Endometrium (tissue), 2 donors: ENCODE measurements around the gene SLC35F6.

Experiments
- FAIRE-seq: peaks from 2 replicates; lab custom pipeline; 2012; peaks lifted over from hg19 to GRCh38; lab: Jason Lieb, UNC
- donor health status: control.
- donor health status: control.

The SLC35F6 gene

DNA sequence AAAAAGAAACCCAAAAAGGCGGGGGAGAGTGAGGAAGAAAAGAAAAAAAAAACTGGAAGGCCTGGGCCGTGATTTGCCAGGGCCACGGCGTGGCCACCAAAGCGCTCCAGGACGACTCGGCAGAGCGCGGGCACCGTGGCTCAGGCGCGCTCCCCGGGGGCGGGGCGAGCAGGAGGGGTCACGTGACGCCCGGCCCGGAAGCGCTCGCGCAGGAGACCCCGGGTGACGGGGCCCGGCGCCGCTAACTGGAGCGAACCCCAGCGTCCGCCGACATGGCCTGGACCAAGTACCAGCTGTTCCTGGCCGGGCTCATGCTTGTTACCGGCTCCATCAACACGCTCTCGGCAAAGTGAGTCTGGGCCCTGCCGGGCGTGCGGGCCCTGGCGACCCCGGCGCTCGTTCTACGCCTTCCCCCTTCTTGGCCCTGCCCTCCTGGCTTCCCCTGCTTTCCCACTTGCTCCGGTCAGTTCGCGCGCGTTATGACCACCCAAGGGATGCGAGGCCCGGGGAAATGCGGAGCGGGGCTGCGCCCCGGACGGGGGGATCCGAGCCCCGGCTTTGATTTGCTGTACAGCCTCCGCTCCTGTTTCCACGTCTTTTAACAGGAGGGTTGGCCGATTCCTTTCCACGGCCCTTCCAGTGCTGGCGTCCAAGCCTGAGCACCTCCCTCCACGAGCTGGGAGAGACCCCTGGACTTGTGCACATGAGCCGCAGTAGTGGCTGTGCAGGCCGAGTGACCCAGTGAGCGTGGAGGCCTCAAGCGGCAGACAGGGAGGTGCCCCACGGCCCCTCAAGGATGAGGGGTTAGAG is at the start of gene SLC35F6:
Gene SLC35F6 (plus strand): TSS at position 207 of the 810 bp plus-strand sequence. CDS start 66 bp downstream, at position 273.
- no peak for FAIRE-seq

DNA sequence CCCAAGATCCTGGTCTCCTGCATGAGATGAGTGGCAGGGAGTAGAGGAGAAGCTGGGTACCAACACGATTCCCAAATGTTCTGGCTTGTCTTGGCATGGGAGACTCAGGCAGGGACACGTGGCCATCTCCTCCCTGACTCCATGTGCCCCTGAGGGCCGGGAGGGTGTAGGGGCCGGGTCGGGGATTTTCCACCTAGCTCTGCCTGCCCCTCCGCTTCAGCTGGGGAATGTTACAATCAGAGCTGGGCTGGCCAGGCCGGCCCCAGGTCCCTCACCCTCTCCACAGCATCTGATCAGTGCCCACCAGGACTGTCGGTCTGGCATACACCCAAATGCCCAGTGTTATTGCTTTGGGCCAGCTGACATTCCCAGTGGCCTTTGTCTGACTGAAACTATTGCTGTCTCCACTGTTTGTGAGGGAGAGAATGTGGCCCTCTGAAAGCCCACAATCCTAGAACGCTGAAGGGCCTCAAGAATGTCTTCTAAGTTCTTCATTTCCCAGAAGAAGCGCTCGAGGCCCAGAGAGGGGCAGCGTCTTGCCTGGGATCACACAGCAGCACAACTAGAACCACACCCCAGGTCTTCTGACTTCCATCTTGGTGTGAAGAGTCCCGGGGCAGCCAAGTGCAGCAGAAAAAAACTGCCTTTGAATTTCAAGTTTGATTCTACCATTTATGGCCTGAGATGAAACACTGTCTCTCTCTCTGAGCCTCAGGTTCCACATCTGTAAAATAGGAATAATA is 48.4 kb upstream of the SLC35F6 start:
- no peak for FAIRE-seq

DNA sequence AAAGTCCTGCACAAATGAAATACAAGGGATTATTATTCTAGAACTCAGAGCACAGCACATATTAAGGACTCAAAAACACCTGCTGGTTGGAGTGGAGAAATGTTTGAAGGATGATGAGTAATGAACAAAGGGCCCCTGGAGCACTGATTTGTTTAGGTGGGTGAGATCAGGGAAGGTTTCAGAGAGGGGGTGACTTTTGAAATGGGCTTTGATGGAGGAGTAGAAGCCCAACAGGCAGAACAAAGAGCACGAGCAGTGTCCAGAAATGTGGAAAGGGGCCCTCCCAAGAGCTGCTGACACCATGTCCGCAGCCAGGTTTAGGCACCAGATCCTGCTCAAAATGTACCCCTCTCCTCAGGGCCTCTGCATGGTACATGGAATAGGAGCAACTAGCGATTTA is 47.7 kb upstream of the SLC35F6 start:
- FAIRE-seq: no peak

- FAIRE-seq: no peak
Observed at GRCh38 chr2:26716769-26717168, 47.3 kb upstream of the SLC35F6 start.

DNA sequence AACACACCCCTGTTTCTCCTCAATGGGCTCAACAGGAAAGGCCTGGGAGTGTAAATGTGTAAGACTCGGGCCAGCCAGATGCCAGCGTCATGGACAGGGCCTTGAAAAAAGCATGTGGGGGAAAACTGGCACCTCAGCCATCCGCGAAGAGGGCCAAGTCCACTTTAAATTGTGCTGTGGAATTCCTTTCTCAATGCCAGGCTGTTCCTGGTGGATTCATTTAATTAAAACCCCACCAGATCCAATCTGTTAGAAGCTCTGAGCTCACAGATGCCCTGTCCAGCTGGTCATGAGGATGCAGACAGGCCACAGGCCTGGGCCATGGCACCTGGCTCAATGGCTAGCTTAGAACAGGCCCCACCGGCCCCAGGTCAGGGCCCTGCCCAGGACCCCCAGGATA is 46.7 kb upstream of the SLC35F6 start:
- FAIRE-seq: no peak

DNA sequence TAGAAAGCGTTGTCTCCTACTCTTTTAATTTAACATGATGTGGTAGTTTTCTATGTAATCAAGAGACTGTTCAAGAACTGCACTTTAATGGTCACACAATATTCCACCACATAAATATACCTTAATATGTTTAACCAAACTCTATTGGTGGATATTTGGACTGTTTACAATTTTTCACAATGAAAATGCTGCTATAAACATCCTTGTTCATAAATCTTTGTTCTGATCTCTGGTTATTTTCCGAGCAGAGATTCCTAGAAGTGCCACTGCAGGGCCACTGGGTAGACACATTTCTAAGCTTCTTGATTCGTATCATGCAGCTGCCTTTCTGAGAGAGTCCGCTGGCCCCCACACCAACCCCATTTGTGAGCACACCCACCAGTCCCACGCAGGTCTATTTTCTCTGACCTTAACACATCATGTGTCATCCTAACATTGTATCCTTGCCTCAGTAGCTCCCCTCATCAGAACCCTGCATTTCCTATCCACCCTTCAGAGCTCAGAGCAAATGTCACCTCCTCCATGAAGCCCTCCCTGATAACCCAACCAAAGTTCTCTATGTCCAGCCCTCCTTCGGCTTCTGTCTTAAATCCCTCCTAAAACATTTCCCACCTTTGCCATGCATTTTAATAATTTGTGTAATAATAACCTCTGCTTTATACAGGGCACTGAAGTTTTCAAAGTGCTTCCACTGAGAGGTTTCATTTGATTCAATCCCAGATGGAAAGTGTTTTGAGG is 45.0 kb upstream of the SLC35F6 start:
- no peak for FAIRE-seq

GRCh38 chr2:26720322-26721114 is 43.6 kb upstream of the SLC35F6 start:
- FAIRE-seq: no peak

DNA sequence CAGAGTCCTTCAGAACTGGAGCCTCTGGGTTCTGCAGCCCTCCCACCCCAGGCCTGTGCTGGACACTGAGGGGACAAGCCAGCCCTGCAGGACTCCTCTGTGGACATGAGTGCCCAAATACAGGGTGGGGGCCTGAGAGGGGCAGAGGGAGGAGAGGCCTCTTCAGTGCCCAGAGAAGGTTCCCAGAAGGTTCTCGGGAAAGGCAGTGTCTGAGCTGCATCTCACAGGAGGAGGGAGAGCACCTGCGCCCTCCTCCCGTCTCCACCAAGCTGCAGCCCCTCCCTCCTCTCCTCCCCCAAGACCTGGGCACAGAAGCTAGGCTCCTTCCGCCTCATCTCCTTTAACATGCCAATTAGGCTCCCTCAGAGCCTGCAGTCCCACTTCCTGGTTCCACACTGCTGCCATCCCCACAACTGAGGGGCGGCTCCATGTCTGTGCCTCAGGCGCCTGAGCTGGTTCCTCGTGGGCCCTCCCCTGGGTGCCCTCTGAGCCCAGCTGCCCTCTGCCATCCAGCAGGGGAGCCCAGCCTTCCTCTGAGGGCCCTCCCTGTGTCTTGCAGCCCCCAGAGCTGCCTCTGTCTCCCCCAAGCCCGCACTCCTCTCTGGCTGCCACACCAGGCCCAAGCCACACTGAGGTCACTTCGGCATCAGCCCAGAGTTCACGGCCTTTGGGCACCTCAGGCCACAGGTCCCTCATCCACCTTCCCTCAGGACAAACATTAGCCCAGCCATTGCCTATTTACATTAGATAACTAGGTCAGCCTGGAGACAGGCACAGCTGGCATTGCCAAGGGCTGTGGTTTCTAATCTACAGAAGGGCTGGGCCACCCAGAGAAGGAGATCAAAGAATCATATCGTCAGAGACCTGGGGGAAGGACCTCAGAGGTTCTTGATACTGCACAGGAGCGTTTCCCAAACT is 42.7 kb upstream of the SLC35F6 start:
- FAIRE-seq: no peak

DNA sequence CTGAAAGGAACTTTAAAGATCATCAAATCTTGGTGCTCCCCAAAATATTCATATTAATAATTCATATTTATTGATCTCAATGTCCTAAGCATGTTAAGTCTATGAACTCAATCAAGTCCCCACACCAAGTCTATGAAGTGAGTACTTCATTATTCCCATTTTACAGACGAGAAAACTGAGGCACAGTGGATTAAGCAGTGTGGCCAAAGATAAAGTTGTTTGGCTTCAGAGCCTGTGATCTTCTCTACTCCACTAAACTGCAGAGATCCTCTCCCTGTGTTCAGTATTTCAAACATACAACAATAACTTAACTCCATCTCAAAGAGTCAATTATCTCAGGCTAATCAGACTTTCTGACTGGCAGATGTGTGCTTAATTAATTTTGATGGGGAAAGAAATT is 41.8 kb upstream of the SLC35F6 start:
- no peak for FAIRE-seq

GRCh38 chr2:26722911-26723310 is 41.2 kb upstream of the SLC35F6 start:
- FAIRE-seq: no peak

GRCh38 chr2:26723475-26723874 is 40.6 kb upstream of the SLC35F6 start:
- FAIRE-seq: no peak

DNA sequence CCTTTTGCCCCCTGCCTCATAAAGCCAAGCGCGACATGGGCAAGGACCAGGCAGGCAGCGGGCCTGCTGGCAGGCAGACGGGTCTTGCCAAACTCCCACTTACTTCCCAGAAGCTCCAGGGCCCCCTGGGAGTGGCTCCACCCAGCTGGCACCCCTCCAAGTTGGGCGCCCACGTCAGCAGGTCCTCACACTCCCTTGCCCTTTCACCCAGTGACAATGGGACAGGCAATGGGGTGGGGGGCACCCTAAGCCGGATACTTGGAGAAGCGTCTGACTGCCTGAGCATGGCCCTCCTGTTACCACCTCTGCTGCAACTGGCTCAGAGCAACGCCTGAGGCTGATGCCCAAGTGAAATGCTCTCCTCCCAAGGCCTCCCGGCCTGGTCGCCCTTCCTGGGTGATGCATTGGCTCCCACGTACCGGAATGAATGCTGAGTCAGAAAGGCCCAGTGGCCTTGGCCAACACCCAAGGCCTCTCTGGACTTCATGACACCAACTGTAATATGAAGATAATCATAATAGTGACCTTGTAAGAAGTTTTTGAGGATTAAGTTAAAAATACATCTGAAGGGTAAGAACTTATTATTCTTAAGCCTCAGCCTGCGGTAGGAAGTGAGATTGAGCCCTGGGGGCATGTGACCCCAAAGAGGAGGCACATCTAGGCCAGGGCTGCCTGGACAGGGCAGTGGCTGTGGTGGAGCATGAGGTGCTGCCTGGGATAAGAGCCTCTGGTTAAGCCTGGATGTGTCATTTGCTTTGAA is 39.9 kb upstream of the SLC35F6 start:
- no peak for FAIRE-seq

DNA sequence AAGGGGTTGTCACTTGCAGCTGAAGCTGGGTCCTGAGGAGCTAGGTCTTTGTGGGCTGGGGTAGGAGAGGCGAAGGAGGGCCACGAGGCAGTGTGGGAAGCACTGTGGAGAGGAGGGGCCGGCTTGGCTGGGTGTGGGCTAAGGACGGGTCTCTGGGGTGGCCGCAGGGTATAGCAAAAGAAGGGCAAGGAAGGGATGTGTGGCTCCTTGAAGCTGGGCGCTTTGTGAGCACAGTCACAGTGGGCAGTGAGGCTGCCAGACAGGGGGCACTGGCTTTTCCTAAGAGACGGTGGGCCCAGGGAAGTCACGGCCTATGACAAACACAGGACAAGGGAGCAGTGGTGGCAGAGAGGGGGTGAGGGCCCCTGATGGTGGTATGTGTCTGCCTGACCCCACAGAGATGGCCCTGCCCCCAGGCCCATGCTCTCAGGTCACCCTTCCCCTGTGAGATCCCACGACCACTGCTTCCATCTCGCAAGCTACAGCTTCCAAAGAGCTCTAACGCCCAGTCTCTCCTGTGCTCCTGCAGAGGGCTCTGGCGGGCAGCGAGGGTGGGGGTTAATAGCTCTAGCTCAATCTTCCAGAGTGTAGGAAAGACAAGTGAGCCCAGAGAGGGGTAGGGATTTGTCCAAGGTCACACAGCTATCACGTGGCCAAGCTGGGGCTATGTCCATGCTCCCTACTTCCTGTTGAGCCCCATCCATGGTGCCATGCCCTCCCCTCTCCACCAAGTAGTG is 39.1 kb upstream of the SLC35F6 start:
- no peak for FAIRE-seq

GRCh38 chr2:26725521-26725820 is 38.6 kb upstream of the SLC35F6 start:
- FAIRE-seq: no peak

- FAIRE-seq: no peak
Observed at GRCh38 chr2:26726228-26726627, 37.9 kb upstream of the SLC35F6 start.

DNA sequence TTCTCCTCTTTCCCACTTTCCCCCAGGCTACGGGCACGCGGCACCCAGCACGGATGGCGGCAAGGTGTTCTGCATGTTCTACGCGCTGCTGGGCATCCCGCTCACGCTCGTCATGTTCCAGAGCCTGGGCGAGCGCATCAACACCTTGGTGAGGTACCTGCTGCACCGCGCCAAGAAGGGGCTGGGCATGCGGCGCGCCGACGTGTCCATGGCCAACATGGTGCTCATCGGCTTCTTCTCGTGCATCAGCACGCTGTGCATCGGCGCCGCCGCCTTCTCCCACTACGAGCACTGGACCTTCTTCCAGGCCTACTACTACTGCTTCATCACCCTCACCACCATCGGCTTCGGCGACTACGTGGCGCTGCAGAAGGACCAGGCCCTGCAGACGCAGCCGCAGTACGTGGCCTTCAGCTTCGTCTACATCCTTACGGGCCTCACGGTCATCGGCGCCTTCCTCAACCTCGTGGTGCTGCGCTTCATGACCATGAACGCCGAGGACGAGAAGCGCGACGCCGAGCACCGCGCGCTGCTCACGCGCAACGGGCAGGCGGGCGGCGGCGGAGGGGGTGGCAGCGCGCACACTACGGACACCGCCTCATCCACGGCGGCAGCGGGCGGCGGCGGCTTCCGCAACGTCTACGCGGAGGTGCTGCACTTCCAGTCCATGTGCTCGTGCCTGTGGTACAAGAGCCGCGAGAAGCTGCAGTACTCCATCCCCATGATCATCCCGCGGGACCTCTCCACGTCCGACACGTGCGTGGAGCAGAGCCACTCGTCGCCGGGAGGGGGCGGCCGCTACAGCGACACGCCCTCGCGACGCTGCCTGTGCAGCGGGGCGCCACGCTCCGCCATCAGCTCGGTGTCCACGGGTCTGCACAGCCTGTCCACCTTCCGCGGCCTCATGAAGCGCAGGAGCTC is 36.2 kb upstream of the SLC35F6 start:
- no peak for FAIRE-seq

- FAIRE-seq: no peak
Observed at GRCh38 chr2:26729311-26729710, 34.8 kb upstream of the SLC35F6 start.

DNA sequence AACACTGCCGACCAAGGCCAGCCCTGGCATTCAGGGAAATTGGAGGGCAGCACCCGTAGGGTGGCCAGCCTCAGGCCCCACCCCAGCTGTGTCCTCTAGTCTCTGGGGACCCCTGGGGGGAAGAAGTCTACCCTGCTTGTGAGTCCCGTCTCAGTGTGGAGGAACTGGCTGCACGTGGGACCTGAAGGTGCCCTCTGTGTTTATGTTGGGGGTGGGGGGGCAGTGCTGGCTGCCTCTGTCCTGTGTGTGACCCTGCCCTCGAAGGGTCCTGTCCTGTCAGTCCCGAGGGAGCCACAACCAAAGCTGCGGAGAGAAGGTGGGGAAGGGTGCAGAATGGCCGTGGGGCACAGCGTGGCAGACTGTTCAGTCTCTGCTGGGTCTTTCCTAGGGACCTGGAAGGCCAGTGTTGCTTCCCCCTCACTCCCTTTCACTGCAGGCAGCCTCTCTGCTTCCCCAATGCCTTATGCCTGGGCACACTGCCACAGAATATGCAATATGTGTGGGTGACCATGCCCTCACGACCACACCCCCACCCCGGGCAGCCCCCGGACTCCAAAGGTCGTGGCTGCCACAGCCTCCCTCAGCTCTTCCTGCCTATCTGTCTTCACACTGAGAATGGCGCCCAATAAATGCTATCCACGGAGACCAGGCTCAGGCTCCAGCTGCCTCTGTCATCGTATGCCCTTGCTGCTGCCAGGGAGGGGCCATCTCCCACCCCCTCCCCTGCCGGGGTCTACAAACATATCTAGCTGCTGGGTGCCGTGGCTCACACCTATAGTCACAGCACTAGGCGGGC is 33.3 kb upstream of the SLC35F6 start:
- no peak for FAIRE-seq
